Fibroblast of skin of back (primary cell): ENCODE measurements around the gene GPD2.

ENCODE experiments used
- DNase-seq: peaks from one replicate; pipeline ENCODE4 v3.0.0-alpha.2; 2013

GPD2 gene

GRCh38 chr2:156436497-156437085 is 412 bp downstream of the GPD2 start:
- peak; percentile 15 for DNase-seq

- DNase-seq = no peak
Observed at GRCh38 chr2:156437272-156437930, 1.2 kb downstream of the GPD2 start.

- DNase-seq = peak; percentile 36
Observed at GRCh38 chr2:156437931-156438410, 1.8 kb downstream of the GPD2 start.

GRCh38 chr2:156443089-156443488 is 6.9 kb downstream of the GPD2 start:
- DNase-seq = no peak

GRCh38 chr2:156445296-156446220 is 9.4 kb downstream of the GPD2 start:
- peak; percentile 91 for DNase-seq

GRCh38 chr2:156447761-156448160 is 11.6 kb downstream of the GPD2 start:
- DNase-seq = peak; percentile 35

GRCh38 chr2:156448766-156449165 is 12.6 kb downstream of the GPD2 start:
- DNase-seq = no peak

GRCh38 chr2:156452971-156453370 is 16.8 kb downstream of the GPD2 start:
- peak; percentile 23 for DNase-seq

- DNase-seq = peak; percentile 54
Observed at GRCh38 chr2:156455361-156455975, 19.3 kb downstream of the GPD2 start.

- DNase-seq = no peak
Observed at GRCh38 chr2:156456616-156457015, 20.4 kb downstream of the GPD2 start.

GRCh38 chr2:156457523-156458517 is 21.6 kb downstream of the GPD2 start:
- DNase-seq = no peak

- DNase-seq = no peak
Observed at GRCh38 chr2:156459720-156460119, 23.5 kb downstream of the GPD2 start.

- peak; percentile 28 for DNase-seq
Observed at GRCh38 chr2:156464106-156464505, 27.9 kb downstream of the GPD2 start.

GRCh38 chr2:156465573-156465972 is 29.4 kb downstream of the GPD2 start:
- no peak for DNase-seq

- DNase-seq = no peak
Observed at GRCh38 chr2:156466739-156467405, 30.7 kb downstream of the GPD2 start.

GRCh38 chr2:156470975-156471583 is 34.9 kb downstream of the GPD2 start:
- DNase-seq = no peak

- DNase-seq = no peak
Observed at GRCh38 chr2:156471762-156472161, 35.6 kb downstream of the GPD2 start.

- DNase-seq = no peak
Observed at GRCh38 chr2:156472686-156473085, 36.5 kb downstream of the GPD2 start.

GRCh38 chr2:156473445-156473844 is 37.3 kb downstream of the GPD2 start:
- no peak for DNase-seq

GRCh38 chr2:156474401-156474800 is 38.2 kb downstream of the GPD2 start:
- no peak for DNase-seq
